ENCODE results near the gene PEX1. TPM values are rescaled to one million over a fixed set of nuclear protein-coding genes. Genes with fewer than 3 reads are reported as not detected.

Gene PEX1
- total and polyA plus RNA-seq, 2 of the 4 experiments (the other 2 are of a cell fraction) = 8.1 to 12.7 TPM

DNA sequence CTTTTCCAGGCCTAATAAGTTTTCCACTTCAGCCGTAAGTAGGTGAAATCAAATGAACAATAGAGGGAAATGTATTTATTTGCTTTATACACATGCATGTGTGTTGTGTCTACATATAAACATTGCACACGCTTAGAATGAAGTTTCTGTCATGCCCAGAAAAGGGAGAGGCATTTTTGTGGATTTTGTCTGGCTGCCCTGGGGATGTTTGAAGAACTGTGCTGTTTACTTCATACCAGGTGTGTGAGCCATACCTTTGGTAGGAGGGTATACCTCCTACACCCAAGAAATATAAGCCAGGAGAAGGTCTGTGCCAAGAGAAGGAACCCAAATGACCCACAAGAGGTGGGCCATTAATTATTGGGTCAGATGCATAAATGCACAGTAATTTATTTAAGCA, 68.2 kb downstream of the PEX1 start:
- intact Hi-C loops (cut with micrococcal nuclease) (no loop called here), dilution Hi-C loops (cut with HindIII; ENCODE audit: low sequenced_read_pairs, unreplicated experiment) (no loop called here), in situ Hi-C loops (cut with MboI; ENCODE audit: low sequenced_read_pairs) (no loop called here)
- Histone ChIP-seq H4K20me1 (ENCODE audit: insufficient read depth, low read length) (no peaks in the 10 kb centered on the region), H3K9me3 (ENCODE audit: control insufficient read depth, insufficient read depth, low read length) (no peaks in the 10 kb centered on the region), H3K18ac (ENCODE audit: low read depth, low read length) (no peak overlapping the region), H3K4me3 (ENCODE audit: insufficient read depth, low read depth, low read length) (no peak overlapping the region), H2BK15ac (ENCODE audit: low read depth, low read length) (no peak overlapping the region), H4K91ac (ENCODE audit: insufficient read depth, low read depth, low read length) (no peak overlapping the region), H3K27me3 (ENCODE audit: control insufficient read depth, insufficient read depth, low read length) (no peaks in the 10 kb centered on the region), H4K5ac (ENCODE audit: low read depth, low read length) (no peak overlapping the region), H3K56ac (ENCODE audit: extremely low read depth, insufficient read depth, low read length) (no peak overlapping the region), H3K27ac (ENCODE audit: insufficient read depth, low read length) (no peak overlapping the region), H3K9me1 (ENCODE audit: insufficient read depth, low read length) (peaks cover 2% of the 10 kb centered on the region; the same call in 1 of the 2 replicates), H3K9ac (ENCODE audit: low read depth, low read length) (no peak overlapping the region), H3K14ac (replicated peaks; ENCODE audit: low read depth, low read length) (no peak overlapping the region), H3K36me3 (ENCODE audit: control insufficient read depth, insufficient read depth, low read length) (peaks cover 11% of the 10 kb centered on the region), H2AK5ac (ENCODE audit: low read depth, low read length) (no peak overlapping the region), H2BK20ac (ENCODE audit: low read depth, low read length) (no peak overlapping the region), H3K23ac (ENCODE audit: low read depth, low read length) (no peak overlapping the region), H2BK5ac (ENCODE audit: low read depth, low read length, poor library complexity, severe bottlenecking) (no peak overlapping the region), H4K8ac (ENCODE audit: low read depth in 2 of 2, low read length in 2 of 2) (no peak overlapping the region), H3K4ac (ENCODE audit: low read depth, low read length) (no peak overlapping the region), H3K79me1 (ENCODE audit: low read depth in 1 of 2, low read length in 2 of 2) (no peaks in the 10 kb centered on the region), H2AFZ (replicated peaks; ENCODE audit: low read length, poor library complexity) (no peak overlapping the region), H3K4me2 (ENCODE audit: low read depth, low read length) (no peak overlapping the region), H3K4me1 (ENCODE audit: control insufficient read depth, insufficient read depth, low read length) (no peaks in the 10 kb centered on the region), H2BK120ac (ENCODE audit: low read depth, low read length) (no peak overlapping the region), H2AK9ac (replicated peaks; ENCODE audit: low read depth, low read length, poor library complexity) (no peak overlapping the region)
- ATAC-seq (ENCODE audit: low read depth) = no peak
- CTCF ChIA-PET = interaction anchor here (0.7 kb wide), 1 partner anchor 806 kb away, joined by 3 read pairs; no protein-coding TSS in a partner anchor
- WGBS, 2 experiments (ENCODE audit: extremely low coverage in 2 of 2, insufficient read length in 1 of 2) = no CpG with 5 or more reads among the region's 2 CpGs
- TF ChIP-seq, protein P1, sequence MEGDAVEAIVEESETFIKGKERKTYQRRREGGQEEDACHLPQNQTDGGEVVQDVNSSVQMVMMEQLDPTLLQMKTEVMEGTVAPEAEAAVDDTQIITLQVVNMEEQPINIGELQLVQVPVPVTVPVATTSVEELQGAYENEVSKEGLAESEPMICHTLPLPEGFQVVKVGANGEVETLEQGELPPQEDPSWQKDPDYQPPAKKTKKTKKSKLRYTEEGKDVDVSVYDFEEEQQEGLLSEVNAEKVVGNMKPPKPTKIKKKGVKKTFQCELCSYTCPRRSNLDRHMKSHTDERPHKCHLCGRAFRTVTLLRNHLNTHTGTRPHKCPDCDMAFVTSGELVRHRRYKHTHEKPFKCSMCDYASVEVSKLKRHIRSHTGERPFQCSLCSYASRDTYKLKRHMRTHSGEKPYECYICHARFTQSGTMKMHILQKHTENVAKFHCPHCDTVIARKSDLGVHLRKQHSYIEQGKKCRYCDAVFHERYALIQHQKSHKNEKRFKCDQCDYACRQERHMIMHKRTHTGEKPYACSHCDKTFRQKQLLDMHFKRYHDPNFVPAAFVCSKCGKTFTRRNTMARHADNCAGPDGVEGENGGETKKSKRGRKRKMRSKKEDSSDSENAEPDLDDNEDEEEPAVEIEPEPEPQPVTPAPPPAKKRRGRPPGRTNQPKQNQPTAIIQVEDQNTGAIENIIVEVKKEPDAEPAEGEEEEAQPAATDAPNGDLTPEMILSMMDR (conservative IDR thresholded peaks at IDR 0.05; ENCODE audit: low read depth, low read length) = no peak
- TF ChIP-seq, protein P2, sequence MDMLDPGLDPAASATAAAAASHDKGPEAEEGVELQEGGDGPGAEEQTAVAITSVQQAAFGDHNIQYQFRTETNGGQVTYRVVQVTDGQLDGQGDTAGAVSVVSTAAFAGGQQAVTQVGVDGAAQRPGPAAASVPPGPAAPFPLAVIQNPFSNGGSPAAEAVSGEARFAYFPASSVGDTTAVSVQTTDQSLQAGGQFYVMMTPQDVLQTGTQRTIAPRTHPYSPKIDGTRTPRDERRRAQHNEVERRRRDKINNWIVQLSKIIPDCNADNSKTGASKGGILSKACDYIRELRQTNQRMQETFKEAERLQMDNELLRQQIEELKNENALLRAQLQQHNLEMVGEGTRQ (IDR thresholded peaks at IDR 0.05; ENCODE audit: low read depth, low read length) = no peak
- no peak for TF ChIP-seq POLR2A (IDR thresholded peaks at IDR 0.05; ENCODE audit: low read depth, low read length)
- TF ChIP-seq NFE2L2 (IDR thresholded peaks at IDR 0.05; ENCODE audit: low read depth, low read length) = no peak
- TF ChIP-seq CHD1 (IDR thresholded peaks at IDR 0.05; ENCODE audit: low read depth, low read length) = no peak
- no peak for TF ChIP-seq MAFK (IDR thresholded peaks at IDR 0.05; ENCODE audit: low read depth, low read length)
- TF ChIP-seq MXI1 (IDR thresholded peaks at IDR 0.05; ENCODE audit: borderline replicate concordance, low read depth, low read length) = no peak
- TF ChIP-seq CEBPB (IDR thresholded peaks at IDR 0.05; ENCODE audit: low read depth, low read length) = no peak
- no peak for TF ChIP-seq RFX5 (IDR thresholded peaks at IDR 0.05; ENCODE audit: low read depth, low read length)
- TF ChIP-seq RCOR1 (IDR thresholded peaks at IDR 0.05; ENCODE audit: insufficient replicate concordance, low read length) = no peak
- no peak for TF ChIP-seq MAZ (IDR thresholded peaks at IDR 0.05; ENCODE audit: borderline replicate concordance, low read depth, low read length)
- no peak for TF ChIP-seq FOS (IDR thresholded peaks at IDR 0.05; ENCODE audit: low read depth, low read length)
- TF ChIP-seq BHLHE40 (IDR thresholded peaks at IDR 0.05; ENCODE audit: low read depth, low read length) = no peak
- POLR2A ChIA-PET (ENCODE audit: unreplicated experiment) = no interaction called here
- no TSS peak for BruUV-seq (replicated peaks)
- DNase-seq = no peak

Data from IMR-90 (cell line).